Loucy (cell line): ENCODE data around the gene DIO3.

ENCODE experiments used
- H2AFZ ChIP-seq: fragments of 200-600 bp; sonication (generic); 2 replicates; pipeline ENCODE4 v1.6.0; 2016; ENCODE audit warnings: antibody characterized with exemption, mild to moderate bottlenecking, low read length, moderate library complexity
- H3F3A ChIP-seq: fragments of 200-600 bp; 2 replicates; pipeline ENCODE4 v1.6.0; 2016; ENCODE audit warnings: antibody characterized with exemption, low read depth, mild to moderate bottlenecking
- H3K27me3 ChIP-seq: fragments of 200-600 bp; sonication (generic); 2 replicates; pipeline ENCODE4 v1.6.1; 2014; ENCODE audit warnings: low read length, mild to moderate bottlenecking; ENCODE audit not compliant: insufficient read depth, poor library complexity, severe bottlenecking
- H3K36me3 ChIP-seq: fragments of 200-600 bp; sonication (generic); 2 replicates; pipeline ENCODE4 v1.6.1; 2016; ENCODE audit warnings: low read length; ENCODE audit not compliant: insufficient read depth
- H3K4me1 ChIP-seq: fragments of 200-600 bp; sonication (generic); 2 replicates; pipeline ENCODE4 v1.5.1; 2014; ENCODE audit warnings: low read length, mild to moderate bottlenecking; ENCODE audit not compliant: insufficient read depth, poor library complexity, severe bottlenecking
- H3K4me2 ChIP-seq: fragments of 200-600 bp; sonication (generic); 2 replicates; pipeline ENCODE4 v1.6.0; 2014; ENCODE audit warnings: antibody characterized with exemption, low read length, low read depth, mild to moderate bottlenecking; ENCODE audit not compliant: poor library complexity, severe bottlenecking
- H3K4me3 ChIP-seq: fragments of 200-600 bp; sonication (generic); 2 replicates; pipeline ENCODE4 v1.5.1; 2014; ENCODE audit warnings: low read length, mild to moderate bottlenecking, mixed read lengths; ENCODE audit not compliant: poor library complexity, severe bottlenecking
- H3K79me2 ChIP-seq: fragments of 200-600 bp; sonication (generic); 2 replicates; pipeline ENCODE4 v1.6.1; 2014; ENCODE audit warnings: low read length; ENCODE audit not compliant: insufficient read depth
- H3K9ac ChIP-seq: fragments of 200-600 bp; sonication (generic); 2 replicates; pipeline ENCODE4 v1.6.0; 2014; ENCODE audit warnings: mild to moderate bottlenecking, low read depth, low read length, moderate library complexity; ENCODE audit not compliant: poor library complexity, severe bottlenecking
- H3K9me2 ChIP-seq: fragments of 200-600 bp; sonication (generic); replicated peaks from 2 replicates; pipeline ENCODE4 v1.6.1; 2016; ENCODE audit warnings: low read depth, low read length, mixed read lengths
- H3K9me3 ChIP-seq: fragments of 200-600 bp; sonication (generic); 2 replicates; pipeline ENCODE4 v1.6.1; 2014; ENCODE audit warnings: mild to moderate bottlenecking, antibody characterized with exemption, low read length, low read depth; ENCODE audit not compliant: insufficient read depth
- H4K20me1 ChIP-seq: fragments of 200-600 bp; sonication (generic); 2 replicates; pipeline ENCODE4 v1.6.0; 2014; ENCODE audit warnings: antibody characterized with exemption, low read length, mild to moderate bottlenecking; ENCODE audit not compliant: insufficient read depth, poor library complexity, severe bottlenecking
- CTCF ChIP-seq: fragments of 200-600 bp; sonication (generic); conservative IDR thresholded peaks from 2 replicates; pipeline ENCODE4 v1.5.1; 2014; ENCODE audit warnings: mild to moderate bottlenecking, antibody characterized with exemption, low read length
- EZH2phosphoT487 ChIP-seq: fragments of 200-600 bp; IDR thresholded peaks from 2 replicates; pipeline ENCODE4 v1.6.1; 2018; ENCODE audit warnings: antibody characterized with exemption, mild to moderate bottlenecking, moderate library complexity, borderline replicate concordance

Gene DIO3

GRCh38 chr14:101537286-101537685, 24.0 kb upstream of the DIO3 start:
- Histone ChIP-seq H3K79me2 (no peaks in the 10 kb centered on the region), H4K20me1 (no peaks in the 10 kb centered on the region), H3K27me3 (no peaks in the 10 kb centered on the region), H3K9me3 (no peaks in the 10 kb centered on the region), H3K9ac (no peak overlapping the region), H3K36me3 (no peaks in the 10 kb centered on the region), H3K4me2 (no peak overlapping the region), H2AFZ (no peak overlapping the region), H3K4me3 (no peak overlapping the region), H3K9me2 (no peaks in the 10 kb centered on the region), H3K4me1 (peaks cover 19% of the 10 kb centered on the region), H3F3A (no peaks in the 10 kb centered on the region)
- TF ChIP-seq CTCF (no peak), EZH2phosphoT487 (no peak)

GRCh38 chr14:101538878-101539277, 22.4 kb upstream of the DIO3 start:
- Histone ChIP-seq H3K4me3 (no peak overlapping the region), H3K36me3 (no peaks in the 10 kb centered on the region), H4K20me1 (no peaks in the 10 kb centered on the region), H3K4me2 (no peak overlapping the region), H3K9ac (no peak overlapping the region), H3K9me3 (no peaks in the 10 kb centered on the region), H3K4me1 (peaks cover 19% of the 10 kb centered on the region), H3K9me2 (no peaks in the 10 kb centered on the region), H3K79me2 (no peaks in the 10 kb centered on the region), H3K27me3 (no peaks in the 10 kb centered on the region), H2AFZ (no peak overlapping the region), H3F3A (no peaks in the 10 kb centered on the region)
- TF ChIP-seq CTCF (no peak), EZH2phosphoT487 (no peak)

GRCh38 chr14:101539880-101540279, 21.4 kb upstream of the DIO3 start:
- Histone ChIP-seq H3K4me1 (peaks cover 14% of the 10 kb centered on the region), H3K9me3 (no peaks in the 10 kb centered on the region), H3K36me3 (no peaks in the 10 kb centered on the region), H3K4me2 (no peak overlapping the region), H4K20me1 (no peaks in the 10 kb centered on the region), H3F3A (no peaks in the 10 kb centered on the region), H3K27me3 (no peaks in the 10 kb centered on the region), H2AFZ (no peak overlapping the region), H3K9ac (no peak overlapping the region), H3K9me2 (no peaks in the 10 kb centered on the region), H3K4me3 (no peak overlapping the region), H3K79me2 (no peaks in the 10 kb centered on the region)
- no peak for TF ChIP-seq EZH2phosphoT487
- no peak for TF ChIP-seq CTCF
